HT1080 (cell line): ENCODE data around the gene CPS1. TPM values are rescaled to one million over a fixed set of nuclear protein-coding genes. Genes with fewer than 3 reads are reported as not detected.

Experiments
- DNase-seq: peaks from one replicate; pipeline ENCODE4 v3.0.0-alpha.2; 2015; ENCODE audit warnings: low read depth
- total RNA-seq: library from RNA; depleted of rRNA; stranded (reverse); fragments of >200 nt; shearing (Covaris generic); gene quantifications from 2 replicates; pipeline ENCODE4 v1.2.3, GENCODE V29; 2014

CPS1 gene
- total RNA-seq, 1 experiment from 2014 or later = 17.4 TPM

GRCh38 chr2:210604666-210605065 lies 48.3 kb downstream of the CPS1 start:
- DNase-seq = no peak

DNA sequence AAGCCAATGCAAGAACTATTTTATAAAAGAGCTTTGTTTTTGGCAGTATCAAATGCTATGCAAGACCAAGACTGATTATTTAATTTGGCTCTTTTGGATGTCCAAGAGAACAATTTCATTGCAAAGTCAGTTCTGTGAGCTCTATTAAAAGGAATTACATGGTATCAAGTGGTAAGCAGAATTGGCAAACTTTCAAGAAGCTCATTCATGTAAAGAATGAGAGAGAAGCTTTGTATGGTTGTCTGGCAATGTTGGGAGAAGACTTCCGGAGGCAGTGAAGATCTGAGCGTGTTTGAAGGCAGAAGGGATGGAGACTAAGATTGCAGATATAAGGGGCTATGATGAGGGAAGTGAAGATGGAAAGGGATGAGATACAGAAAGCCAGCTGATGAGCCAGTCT lies 49.6 kb downstream of the CPS1 start:
- DNase-seq = no peak

DNA sequence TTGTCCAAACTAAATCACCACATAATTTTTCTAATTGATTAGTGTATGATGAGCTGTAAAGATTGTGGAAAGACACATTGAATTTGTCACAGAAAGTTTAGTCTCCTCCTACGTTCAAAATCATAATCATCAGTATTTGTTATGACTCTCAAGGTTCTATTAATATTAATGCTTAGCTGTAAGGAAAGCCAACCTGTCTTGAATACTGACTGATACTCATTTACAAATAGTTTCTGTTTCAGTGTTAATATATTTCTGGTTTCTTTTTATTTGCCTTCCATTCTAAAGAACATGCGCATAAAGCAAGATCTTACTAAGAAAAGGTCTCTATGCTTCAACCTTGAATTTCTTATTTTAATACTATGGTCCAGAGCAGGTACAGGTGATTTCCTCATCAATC lies 55.1 kb downstream of the CPS1 start:
- no peak for DNase-seq

- DNase-seq = no peak
These were observed 59.7 kb downstream of the CPS1 start for GRCh38 chr2:210616074-210616473.

DNA sequence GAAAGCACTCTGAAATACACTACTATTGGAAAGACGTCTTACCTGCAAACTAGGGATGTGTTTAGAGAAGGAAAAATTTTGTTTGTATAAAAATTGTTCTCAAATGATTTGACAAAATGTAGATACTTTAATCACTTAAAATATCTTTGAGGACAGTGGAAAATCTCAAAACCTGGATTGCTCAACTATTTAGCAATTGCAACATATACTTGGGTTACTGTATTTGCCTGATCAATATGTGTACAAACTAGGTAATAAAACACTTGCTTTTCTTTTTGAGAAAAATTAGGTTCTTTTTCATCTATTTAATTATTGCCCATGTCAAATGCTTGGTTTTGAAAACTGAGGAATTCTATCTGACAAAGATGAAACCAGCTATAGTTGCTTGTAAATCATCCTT lies 60.9 kb downstream of the CPS1 start:
- no peak for DNase-seq

DNA sequence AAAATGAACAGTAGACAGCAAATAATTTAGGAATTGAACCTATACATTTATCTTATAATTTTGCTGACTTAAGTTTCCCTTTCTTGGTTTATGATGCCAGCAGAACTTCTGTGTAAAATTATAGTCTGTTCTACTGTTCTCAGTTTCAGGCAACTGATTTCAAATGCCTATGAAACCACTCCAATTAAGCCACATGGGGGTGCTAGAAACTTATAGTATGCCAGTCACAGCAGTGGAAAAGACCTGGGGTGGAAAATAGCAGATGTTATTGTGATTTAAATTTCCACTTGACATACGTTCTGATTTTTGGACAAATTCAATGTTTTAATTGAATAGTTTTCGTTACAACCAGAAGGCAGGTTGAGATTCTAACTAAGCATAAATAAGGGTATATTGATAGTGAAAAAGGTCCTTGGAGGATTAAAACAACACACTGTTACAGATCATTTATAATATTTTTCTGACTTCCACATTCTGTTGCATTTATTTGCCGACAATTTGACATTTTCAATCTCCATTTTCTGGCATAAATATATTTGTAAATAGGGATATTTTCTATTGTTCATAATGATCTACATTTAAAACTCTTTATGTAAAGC lies 61.4 kb downstream of the CPS1 start:
- DNase-seq = peak; percentile 33

- peak; percentile 2 for DNase-seq
These were observed 64.1 kb downstream of the CPS1 start for GRCh38 chr2:210620456-210620855.

DNA sequence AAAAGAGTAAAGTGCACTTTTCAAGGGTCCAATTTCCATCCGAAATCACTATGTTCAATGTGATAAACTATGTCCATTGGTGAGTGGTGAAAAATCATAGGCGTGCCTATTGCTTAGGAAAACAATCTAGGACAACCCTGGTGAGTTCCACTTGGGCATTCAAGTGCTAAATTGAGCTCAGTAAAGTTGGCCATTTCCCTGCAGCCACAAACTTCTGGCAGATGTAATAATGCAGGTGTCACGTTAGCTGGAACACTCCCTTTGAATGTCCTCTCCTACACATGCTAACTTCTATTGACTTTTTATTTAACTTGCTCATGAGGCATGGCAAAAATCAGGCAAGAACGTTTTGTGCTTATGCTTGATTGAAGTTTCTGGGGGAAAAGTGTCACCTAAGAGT lies 67.1 kb downstream of the CPS1 start:
- DNase-seq = no peak

- peak; percentile 39 for DNase-seq
These were observed 70.5 kb downstream of the CPS1 start for GRCh38 chr2:210626849-210627248.

- DNase-seq = no peak
These were observed 74.6 kb downstream of the CPS1 start for GRCh38 chr2:210630873-210631560.

- no peak for DNase-seq
These were observed 77.3 kb downstream of the CPS1 start for GRCh38 chr2:210633699-210634098.

DNA sequence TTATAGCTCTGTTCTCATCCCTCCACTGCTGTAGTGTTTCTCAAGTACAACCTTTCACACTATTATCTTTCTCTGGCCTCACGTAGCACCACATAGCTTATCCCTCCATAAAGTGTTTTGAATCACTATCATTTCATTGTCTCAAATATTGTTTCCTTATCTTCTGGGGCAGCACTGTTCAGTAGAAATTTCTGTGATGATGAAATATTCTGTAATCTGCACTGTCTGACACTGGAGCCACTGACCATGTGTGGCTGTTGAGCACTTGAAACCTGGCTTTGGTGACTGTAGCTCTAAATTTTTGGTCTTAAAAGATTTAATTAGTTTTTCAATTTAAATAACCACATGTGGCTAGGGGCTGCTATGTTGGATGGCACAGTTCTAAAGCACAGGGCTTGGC lies 78.9 kb downstream of the CPS1 start:
- DNase-seq = no peak

- no peak for DNase-seq
These were observed 85.9 kb downstream of the CPS1 start for GRCh38 chr2:210642333-210642732.

DNA sequence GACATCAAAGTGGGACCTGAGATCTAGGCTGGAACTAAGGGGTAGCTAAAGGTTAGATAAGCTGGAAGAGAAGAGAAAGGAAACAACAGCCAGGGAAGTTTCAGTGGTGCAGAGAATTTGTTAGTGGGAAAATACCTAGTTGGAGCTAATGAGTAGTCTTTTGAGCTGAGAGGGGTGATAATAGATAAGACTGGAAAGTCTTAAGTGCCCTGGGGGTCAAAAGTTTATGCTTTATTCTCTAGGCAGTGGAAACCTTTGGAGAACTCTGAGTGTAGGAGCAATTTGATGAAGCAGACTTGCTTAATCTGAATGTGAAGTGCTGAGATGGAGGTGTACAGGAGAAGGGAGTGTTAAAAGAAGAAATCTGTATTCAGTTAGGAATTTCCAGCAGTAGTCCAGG lies 90.8 kb downstream of the CPS1 start:
- no peak for DNase-seq

DNA sequence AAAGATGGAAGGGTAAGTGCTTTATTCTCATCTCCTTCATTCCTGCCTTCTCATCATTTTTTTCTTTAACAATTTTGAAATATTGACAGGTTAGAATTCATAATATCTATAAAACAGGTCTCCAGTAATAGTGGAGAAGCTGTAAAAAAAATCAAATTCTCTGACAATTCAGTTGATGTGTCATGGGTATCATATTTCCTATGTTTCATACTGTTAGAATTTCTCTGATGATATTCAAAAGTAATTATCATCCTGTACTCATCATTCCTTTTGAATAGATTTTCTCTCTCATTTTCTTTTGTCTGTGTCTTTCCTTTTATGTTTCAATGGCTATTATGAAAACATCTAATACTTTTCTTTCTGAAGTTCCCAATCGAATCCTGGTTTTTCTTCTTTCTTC lies 97.7 kb downstream of the CPS1 start:
- DNase-seq = peak; percentile 38

- no peak for DNase-seq
These were observed 99.0 kb downstream of the CPS1 start for GRCh38 chr2:210655229-210655975.

DNA sequence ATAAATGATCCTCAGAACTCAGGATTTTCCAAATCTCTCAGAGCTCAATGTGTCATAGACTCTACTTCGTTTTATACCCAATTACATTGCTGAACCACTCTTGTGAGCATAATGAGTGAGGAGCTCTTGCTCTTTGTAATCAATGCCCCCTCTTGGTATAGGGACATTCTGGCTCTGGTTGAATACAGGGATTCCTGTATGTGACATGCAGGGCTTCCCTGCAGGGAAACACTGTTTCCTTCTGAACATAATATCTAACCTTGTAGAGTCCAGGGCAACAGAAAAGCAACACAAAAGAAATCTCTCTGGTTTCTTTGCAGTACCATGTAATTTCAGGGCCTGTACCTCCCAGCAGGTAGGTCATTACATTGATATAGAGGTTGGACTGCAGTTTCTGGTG lies 101.5 kb downstream of the CPS1 start:
- DNase-seq = no peak

GRCh38 chr2:210660751-210661150 lies 104.4 kb downstream of the CPS1 start:
- no peak for DNase-seq

DNA sequence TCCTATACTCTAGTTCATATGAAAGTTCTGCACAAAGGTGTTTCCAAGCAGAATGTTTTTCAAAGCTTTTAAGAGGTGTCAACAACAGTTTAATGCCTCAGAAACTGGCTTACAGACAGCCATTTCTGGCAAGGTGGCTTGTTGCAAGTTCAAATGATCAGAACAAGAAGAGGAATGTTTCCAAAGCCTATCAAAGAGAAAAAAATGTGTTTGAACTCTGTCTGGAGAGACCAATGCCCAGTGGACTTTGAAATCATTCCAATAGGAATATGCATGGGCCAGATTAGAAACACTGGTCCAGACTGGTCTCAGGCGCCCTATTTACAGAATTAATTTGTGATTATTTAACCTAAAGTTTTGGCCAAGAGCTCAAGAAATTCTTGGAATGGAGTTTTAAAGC lies 106.2 kb downstream of the CPS1 start:
- DNase-seq = no peak

DNA sequence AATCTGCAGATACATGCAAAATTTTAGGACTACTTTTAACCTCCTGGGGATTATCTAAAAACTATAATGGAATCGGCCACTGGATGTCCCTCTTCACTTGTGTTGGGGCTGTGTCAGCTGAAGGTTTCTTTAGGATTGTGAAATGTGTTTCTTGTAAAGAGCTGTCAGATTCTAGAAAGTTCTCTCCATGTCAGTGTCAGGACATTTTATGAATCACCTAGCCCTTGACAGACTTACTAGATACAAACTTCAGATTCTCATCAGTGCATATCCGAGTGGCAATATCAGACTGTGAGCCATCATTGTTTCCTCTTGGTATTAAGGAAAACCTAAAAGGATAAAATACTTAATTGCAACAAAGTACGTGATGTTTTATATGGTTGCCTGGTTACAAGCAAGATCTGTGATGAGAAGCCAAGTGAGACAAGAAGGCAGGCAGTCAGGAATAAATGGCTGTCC lies 107.3 kb downstream of the CPS1 start:
- DNase-seq = peak; percentile 16

GRCh38 chr2:210667711-210668110 lies 111.3 kb downstream of the CPS1 start:
- DNase-seq = no peak

- DNase-seq = no peak
These were observed 114.7 kb downstream of the CPS1 start for GRCh38 chr2:210671065-210671464.

GRCh38 chr2:210673117-210673516 lies 116.7 kb downstream of the CPS1 start:
- DNase-seq = no peak
